ENCODE measurements around the gene DPYSL3.

DNA sequence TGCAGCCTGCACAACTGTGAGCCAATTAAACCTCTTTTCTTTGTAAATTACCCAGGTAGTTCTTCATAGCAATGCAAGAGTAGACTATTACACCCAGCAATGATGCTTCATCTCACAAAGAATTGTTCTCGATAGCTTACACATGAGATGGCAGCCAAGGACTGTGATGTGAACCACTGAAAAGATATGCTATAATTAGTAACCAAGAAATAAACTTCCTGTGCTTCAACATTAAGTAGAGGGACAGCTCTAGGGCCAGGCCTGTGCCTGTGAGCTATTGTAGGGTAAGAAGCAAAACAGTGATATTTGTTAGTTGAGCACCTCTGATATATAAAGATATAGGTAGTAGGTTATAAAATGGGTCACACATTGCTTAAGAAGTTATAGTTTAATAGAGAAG, 41.8 kb upstream of the DPYSL3 start:
- TF ChIP-seq, protein P1, sequence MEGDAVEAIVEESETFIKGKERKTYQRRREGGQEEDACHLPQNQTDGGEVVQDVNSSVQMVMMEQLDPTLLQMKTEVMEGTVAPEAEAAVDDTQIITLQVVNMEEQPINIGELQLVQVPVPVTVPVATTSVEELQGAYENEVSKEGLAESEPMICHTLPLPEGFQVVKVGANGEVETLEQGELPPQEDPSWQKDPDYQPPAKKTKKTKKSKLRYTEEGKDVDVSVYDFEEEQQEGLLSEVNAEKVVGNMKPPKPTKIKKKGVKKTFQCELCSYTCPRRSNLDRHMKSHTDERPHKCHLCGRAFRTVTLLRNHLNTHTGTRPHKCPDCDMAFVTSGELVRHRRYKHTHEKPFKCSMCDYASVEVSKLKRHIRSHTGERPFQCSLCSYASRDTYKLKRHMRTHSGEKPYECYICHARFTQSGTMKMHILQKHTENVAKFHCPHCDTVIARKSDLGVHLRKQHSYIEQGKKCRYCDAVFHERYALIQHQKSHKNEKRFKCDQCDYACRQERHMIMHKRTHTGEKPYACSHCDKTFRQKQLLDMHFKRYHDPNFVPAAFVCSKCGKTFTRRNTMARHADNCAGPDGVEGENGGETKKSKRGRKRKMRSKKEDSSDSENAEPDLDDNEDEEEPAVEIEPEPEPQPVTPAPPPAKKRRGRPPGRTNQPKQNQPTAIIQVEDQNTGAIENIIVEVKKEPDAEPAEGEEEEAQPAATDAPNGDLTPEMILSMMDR (IDR thresholded peaks at IDR 0.05; ENCODE audit: low read length): no peak
- no peak for TF ChIP-seq EZH2phosphoT487 (IDR thresholded peaks at IDR 0.05; ENCODE audit: low read length)
- no peak for TF ChIP-seq EZH2 (optimal IDR thresholded peaks at IDR 0.05; ENCODE audit: low read depth, low read length)
